NB4 (cell line): ENCODE results near the gene DNAJC21.
A peak's percentile ranks its signal among the peaks of the same experiment; 100 is the strongest.
"Not testable (repeated sequence)": the region's sequence is repeated elsewhere in the genome, so short reads cannot be mapped to it uniquely, and the experiment has no call there.

Source experiments
- DNase-seq: peaks from one replicate; pipeline ENCODE4 v3.0.0; 2010; ENCODE audit warnings: low read depth
- H3K4me3 ChIP-seq: one replicate; pipeline ENCODE4 v1.5.1; 2011; ENCODE audit warnings: mild to moderate bottlenecking, low read depth, low read length, moderate library complexity
- CTCF ChIP-seq: IDR thresholded peaks from one replicate; pipeline ENCODE4 v1.5.1; 2012; ENCODE audit warnings: low read depth, low read length
- MAX ChIP-seq: IDR thresholded peaks from 2 replicates; pipeline ENCODE4 v1.6.1; 2011; ENCODE audit warnings: low read depth, low read length
- MYC ChIP-seq: IDR thresholded peaks from 2 replicates; pipeline ENCODE4 v1.6.1; 2011; ENCODE audit warnings: low read depth, low read length
- POLR2A ChIP-seq: IDR thresholded peaks from 2 replicates; pipeline ENCODE4 v1.6.1; 2011; ENCODE audit warnings: mild to moderate bottlenecking; ENCODE audit not compliant: insufficient read length; ENCODE audit errors: extremely low read depth

The DNAJC21 gene

GRCh38 chr5:34916518-34916917 lies 12.8 kb upstream of the DNAJC21 start:
- TF ChIP-seq CTCF: no peak
- no peak for TF ChIP-seq MAX
- TF ChIP-seq POLR2A: no peak
- TF ChIP-seq MYC: no peak

GRCh38 chr5:34918025-34918424 lies 11.3 kb upstream of the DNAJC21 start:
- peak overlapping the region; percentile 99 for H3K4me3 ChIP-seq
- DNase-seq: peak; percentile 31
- TF ChIP-seq MAX (no peak), CTCF (no peak), POLR2A (no peak), MYC (no peak)

More at GRCh38 chr5:34916518-34916917, 12.8 kb upstream of the DNAJC21 start:
- DNase-seq: no peak
- H3K4me3 ChIP-seq: peak overlapping the region; percentile 99

GRCh38 chr5:34919077-34919476 lies 10.3 kb upstream of the DNAJC21 start:
- peak; percentile 50 for DNase-seq
- no peak overlapping the region for H3K4me3 ChIP-seq
- TF ChIP-seq POLR2A (no peak), CTCF (peak; percentile 4)

- H3K4me3 ChIP-seq, DNase-seq: not testable (repeated sequence)
Measured at GRCh38 chr5:34923256-34923655, 6.1 kb upstream of the DNAJC21 start.

GRCh38 chr5:34923694-34924461 lies 5.5 kb upstream of the DNAJC21 start:
- TF ChIP-seq MYC: 0 out of 2 replicates have a peak, but pooled peaks have one; percentile 34
- TF ChIP-seq POLR2A: no peak
- peak; percentile 85 for DNase-seq
- H3K4me3 ChIP-seq: no peak overlapping the region

GRCh38 chr5:34924462-34924765 lies 4.9 kb upstream of the DNAJC21 start:
- no peak for TF ChIP-seq MYC
- no peak for TF ChIP-seq POLR2A
- TF ChIP-seq CTCF: no peak
- TF ChIP-seq MAX: no peak
- H3K4me3 ChIP-seq: no peak overlapping the region

GRCh38 chr5:34926318-34926888 lies 3.0 kb upstream of the DNAJC21 start:
- TF ChIP-seq CTCF (no peak), MYC (no peak), MAX (no peak), POLR2A (no peak)
- no peak for DNase-seq
- no peak overlapping the region for H3K4me3 ChIP-seq

More at GRCh38 chr5:34924462-34924765, 4.9 kb upstream of the DNAJC21 start:
- DNase-seq: no peak
